ENCODE measurements around the gene SRSF10.

DNA sequence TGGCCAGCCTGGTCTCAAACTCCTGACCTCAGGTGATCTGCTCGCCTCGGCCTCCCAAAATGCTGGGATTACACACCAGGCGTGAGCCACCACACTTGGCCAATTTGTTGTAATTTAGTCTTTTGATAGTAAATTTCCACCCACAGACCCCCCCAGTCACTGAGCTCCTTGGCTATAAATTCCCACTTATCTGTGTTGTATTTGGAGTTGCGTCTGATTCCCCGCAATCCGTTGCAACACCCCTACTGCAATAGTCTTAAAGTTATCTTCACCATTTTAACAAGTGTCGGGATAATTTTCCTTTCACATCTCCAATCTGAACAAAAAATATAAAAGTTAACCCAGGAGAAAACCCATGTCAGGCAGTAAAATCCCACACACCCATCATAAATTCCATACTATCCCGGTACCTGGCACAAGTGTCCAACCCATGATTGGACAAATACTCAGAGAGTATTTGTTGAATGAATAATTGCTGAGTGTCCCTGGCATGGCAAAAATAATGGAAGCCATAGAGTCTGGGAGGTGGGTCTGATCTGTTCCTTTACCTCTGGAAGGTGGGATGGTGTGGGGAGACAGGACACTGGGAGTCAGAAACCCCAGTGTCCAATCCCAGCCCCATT, 57.7 kb downstream of the SRSF10 start:
- TF ChIP-seq, protein P1, sequence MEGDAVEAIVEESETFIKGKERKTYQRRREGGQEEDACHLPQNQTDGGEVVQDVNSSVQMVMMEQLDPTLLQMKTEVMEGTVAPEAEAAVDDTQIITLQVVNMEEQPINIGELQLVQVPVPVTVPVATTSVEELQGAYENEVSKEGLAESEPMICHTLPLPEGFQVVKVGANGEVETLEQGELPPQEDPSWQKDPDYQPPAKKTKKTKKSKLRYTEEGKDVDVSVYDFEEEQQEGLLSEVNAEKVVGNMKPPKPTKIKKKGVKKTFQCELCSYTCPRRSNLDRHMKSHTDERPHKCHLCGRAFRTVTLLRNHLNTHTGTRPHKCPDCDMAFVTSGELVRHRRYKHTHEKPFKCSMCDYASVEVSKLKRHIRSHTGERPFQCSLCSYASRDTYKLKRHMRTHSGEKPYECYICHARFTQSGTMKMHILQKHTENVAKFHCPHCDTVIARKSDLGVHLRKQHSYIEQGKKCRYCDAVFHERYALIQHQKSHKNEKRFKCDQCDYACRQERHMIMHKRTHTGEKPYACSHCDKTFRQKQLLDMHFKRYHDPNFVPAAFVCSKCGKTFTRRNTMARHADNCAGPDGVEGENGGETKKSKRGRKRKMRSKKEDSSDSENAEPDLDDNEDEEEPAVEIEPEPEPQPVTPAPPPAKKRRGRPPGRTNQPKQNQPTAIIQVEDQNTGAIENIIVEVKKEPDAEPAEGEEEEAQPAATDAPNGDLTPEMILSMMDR (IDR thresholded peaks at IDR 0.05; ENCODE audit: low read depth, low read length), result no peak
- TF ChIP-seq EZH2phosphoT487 (IDR thresholded peaks at IDR 0.05; ENCODE audit: low read depth), result no peak
